UCSD-AML1 (cell line): ENCODE results near the gene PCP4.

Experiments
- DNase-seq: peaks from one replicate; lab custom pipeline; 2025; ENCODE audit not compliant: unreplicated experiment; lab: John Stamatoyannopoulos, UW

The PCP4 gene

DNA sequence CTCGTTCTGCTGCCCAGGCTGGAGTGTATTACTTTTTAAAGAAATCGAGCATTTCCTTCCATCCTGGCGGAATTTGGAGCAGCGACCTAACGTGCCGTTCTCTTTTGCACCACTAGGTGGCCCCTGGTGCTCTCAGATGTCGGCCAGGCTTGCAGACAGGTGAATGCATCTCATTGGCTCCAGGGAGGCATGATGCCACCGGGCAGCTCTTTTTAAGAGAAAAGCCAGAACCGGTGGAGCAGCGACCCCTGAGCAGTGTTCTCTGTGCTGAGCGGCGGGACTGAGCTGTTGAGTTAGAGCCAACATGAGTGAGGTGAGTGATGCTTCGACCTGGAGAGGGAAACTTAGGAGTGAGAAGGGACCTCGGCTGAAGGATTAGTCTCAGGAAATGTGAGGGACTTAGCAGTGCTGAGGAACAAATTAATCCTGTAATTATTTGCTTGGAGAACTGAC, at the start of gene PCP4:
TSS of gene PCP4 (plus strand) at position 241 of the 453 bp plus-strand sequence. CDS start at position 305, 64 bp downstream.
- peak; percentile 30 for DNase-seq

DNA sequence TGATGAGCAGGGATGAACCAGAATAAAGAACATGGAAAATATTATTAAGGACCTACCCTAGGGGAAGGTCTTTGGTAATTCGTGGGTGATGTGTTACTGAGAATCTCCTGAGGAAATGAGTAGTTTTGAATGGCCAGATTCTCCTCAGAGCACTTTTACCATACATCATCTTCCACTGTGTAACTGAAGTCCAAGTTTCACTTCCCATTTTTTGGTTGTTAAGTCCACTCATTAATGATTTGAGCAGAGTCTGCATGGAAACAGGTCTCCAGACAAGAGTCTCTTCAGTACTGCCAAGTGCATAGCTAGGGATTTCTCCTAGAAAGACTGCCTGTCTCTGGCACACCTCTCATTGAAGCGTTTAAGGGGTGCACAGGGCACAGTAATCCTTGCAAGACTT, 48.7 kb upstream of the PCP4 start:
- DNase-seq, result no peak

DNA sequence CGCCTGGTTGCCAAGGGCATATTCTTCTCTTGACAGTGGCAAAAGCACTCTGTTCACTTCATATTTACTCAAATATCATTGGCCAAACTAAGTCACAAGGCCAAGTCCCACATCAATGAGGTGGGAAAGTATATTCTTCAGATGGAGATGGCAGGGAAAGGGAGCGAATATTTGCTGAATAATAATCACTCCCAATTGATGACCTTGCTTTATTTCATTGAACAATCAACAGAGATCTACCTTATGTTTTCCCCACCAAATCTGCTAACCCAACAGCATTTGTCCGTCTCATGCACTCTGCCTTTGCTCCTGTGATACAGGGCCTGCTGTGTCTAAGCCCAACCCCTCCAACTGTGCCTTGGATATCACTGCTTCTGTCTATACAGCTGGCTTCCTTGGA, 45.2 kb upstream of the PCP4 start:
- DNase-seq, result no peak

DNA sequence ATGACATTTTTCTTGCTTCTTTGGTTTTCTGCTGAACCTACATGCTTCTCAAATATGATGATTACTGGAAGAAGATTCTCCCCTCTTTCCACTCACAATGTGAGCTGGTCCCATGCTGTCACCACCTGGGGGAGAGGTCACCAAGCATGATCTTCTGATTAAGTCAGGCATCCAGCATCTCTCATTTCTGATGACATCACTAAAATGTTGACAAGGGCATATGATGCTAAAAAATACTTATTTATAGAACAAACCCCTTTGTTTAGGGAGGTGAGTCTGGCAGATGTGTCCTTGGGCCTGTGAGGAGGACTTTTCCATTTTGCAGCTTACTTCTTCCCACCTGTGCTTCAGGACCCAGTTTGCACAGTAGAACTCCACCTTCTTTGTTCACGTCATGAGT, 42.0 kb upstream of the PCP4 start:
- DNase-seq, result no peak

DNA sequence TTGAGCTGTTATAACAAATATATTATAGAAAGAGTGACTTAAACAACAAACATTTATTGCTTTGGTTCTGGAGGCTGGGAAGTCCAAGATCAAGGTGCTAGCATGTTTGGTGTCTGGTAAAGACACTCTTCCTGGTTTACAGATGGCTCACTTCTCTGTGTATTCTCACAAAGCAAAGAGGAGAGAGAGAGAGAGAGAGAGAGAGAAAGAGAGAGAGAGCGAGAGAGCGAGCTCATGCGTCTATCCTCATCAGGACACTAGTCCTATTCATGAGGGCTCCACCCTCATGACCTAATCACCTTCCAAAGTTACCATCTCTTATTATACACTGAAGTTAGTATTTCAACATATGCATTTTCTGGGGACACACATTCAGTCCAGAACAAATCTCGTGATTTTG, 32.7 kb upstream of the PCP4 start:
- DNase-seq, result no peak

- no peak for DNase-seq
These were observed 29.3 kb upstream of the PCP4 start for GRCh38 chr21:39837861-39838359.

DNA sequence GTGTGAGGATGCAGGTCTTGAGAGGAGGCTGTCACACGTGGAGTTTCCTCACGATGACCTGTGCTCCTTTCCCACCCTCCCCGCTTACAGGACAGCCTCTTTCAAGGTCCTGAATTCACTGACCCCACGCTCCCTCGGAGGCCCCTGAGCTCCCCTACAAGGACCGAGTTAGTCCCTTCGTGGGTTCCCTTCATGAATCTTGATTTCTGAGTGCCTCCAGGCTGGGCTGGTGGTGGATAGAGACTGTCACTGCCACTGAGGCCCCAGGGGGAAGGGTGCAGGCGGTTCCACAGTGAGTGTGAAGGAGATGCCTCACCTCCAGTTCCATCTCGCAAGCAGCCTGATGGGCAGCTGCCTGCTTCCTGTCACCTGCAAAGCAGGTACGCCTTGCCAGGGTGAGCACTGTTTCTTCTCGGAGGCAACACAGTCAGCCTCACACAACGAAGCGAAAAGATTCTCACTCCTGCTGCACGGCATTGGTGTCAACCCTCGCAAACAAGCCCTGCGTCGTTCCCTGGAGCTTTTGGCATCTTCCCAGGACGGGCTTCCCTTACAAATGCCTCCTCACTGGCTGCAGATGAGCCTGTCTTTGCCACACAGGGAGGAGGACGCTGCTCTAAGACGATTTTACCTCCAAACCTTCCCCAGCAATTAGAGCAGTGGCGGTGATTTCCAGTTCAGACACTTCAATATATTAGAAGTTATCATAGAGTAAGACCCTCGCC, 26.7 kb upstream of the PCP4 start:
- DNase-seq, result no peak

DNA sequence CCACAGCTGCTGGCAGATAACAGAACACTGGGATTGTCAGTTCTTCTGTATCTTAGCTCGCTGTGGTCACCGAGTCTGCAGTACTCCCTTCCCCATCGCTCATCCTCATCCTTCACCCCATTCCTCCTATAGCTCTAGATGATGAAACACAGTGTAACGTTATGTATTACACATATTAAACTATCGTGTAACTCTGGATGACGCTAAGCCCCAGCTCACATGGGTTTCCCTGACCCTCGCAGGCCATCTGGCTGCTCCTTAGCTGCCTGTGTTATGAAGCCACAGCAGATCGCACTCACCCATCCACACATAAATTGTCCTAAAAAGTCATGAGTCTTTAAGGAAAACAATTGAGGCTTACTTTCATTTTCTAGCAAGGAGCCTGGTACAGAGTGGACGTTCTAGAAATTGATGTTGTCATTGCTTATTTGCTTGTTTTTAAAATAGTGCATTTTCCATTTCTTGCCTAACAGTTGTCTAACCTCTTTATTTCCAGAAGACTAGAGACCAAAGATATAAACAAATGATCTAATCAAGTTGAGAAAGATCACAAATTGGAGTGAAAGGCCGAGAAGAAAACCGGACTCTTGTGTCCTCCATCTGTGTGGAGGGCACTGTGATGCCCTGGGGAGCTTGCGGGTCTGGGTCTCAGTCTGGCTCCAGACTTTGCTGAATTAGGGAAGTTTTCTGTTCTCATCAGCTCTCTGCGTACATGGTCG, 24.3 kb upstream of the PCP4 start:
- DNase-seq, result no peak

DNA sequence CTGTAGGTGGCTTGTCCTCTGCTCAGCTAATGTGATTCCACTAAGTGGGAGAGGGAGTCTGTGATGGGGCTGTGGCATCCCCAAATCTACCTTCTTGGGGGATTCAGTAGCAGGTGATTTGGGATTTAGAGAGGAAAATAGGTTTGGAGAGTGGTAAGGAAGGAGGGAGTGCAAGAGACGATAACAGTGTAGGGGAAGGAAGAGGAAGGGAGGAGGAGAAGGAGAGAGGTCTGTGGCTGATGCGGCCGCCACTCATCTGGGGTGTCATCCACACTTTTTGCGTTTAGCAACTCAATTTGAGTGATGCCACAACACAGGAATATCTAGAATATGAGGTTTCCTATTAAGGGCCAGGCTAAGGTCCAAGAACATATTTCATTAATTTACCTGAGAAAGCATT, 23.8 kb upstream of the PCP4 start:
- DNase-seq, result no peak

DNA sequence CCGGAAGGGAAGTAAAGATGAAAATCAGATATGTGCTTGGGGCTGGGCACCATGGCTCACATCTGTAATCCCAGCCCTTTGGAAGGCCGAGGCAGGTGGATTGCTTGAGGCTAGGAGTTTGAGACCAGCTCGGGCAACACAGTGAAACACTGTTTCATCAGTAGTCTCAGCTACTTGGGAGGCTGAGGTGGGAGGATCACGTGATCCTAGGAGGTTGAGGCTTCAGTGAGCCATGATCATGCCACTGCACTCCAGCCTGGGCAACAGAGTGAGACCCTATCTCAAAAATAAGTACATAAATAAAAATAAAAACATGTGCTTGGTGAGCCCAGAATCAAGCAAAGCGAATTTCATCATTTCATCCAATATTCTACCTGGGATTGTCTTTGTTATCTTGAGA, 23.3 kb upstream of the PCP4 start:
- DNase-seq, result no peak

DNA sequence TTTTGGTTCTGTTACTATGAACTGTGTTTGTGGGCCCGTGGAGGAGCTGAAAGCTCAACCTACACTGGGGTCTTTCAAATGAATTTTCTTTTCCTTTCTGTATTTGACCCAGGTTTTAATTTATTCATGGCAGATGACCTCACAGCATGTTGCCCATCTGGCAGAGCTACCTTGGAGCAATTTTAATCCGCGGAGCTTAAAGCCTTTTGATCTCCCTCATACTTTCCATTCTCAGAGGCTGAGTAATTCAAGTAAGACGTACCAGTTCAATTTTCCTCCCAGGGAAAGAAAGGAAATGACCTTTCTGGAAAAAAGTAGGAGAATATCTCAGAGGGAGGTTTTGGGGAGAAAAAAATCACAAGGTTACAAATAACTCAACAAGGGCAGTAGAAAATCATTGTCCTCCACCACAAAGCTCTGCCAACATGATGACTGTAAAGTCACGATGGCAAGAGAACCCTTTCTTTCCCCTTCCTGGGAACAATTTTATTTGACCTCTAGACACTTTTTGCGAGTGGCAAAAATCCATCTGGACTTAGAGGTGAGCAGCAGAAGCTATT, 21.6 kb upstream of the PCP4 start:
- no peak for DNase-seq

- no peak for DNase-seq
These were observed 19.4 kb upstream of the PCP4 start for GRCh38 chr21:39847877-39848276.

DNA sequence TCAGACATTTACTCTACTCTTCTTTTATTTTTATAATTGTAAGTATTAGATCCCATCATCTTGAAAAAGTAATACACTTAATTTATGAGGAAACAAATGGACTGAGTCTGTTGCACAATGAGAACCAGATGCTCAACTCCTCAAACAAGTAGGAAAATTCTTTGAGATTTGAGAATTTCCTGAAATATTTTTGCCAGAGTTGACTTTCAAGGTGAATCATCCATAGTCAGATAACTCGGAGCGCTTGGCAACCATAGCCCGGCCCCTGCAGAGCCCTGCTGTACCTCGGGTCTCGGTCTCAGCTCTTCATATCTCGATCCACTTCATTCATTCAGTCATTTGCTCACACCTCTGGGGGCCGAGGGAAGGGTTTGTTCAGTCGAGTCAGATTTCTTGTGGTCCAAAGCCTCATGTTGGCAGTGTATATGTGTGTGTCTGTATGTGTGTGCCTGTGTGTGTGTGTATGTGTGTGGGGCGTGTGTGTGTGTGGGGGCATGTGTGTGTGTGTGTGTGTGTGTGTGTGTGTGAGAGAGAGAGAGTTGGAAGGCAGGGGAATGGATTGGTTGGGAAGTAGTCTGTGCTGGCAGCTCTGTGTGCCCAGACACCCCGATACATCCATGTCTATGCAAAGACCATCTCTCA, 18.1 kb upstream of the PCP4 start:
- no peak for DNase-seq

DNA sequence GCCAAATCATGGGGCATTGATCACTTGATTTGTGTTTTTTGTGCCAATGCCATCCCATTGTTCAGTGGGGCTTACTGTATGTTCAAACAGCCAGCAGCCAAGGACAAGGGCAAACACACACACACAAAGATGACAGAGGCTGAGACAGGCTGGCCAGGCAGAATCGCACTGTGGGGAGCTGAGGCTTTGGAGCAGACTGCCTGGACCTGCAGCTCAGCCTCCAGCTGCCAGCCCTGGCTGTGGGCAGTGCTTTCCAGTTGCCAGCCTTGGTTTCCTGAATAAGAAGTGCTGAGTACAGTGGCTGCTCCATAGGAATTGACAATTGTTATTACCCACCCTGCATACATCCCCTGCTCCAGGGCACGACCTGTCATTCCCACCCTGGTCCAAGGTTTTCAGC, 16.9 kb upstream of the PCP4 start:
- DNase-seq, result no peak

GRCh38 chr21:39851002-39851618, 16.1 kb upstream of the PCP4 start:
- DNase-seq, result no peak

- DNase-seq, result no peak
These were observed 15.1 kb upstream of the PCP4 start for GRCh38 chr21:39852021-39852721.

GRCh38 chr21:39852726-39853500, 14.3 kb upstream of the PCP4 start:
- no peak for DNase-seq

GRCh38 chr21:39854572-39854971, 12.7 kb upstream of the PCP4 start:
- no peak for DNase-seq

DNA sequence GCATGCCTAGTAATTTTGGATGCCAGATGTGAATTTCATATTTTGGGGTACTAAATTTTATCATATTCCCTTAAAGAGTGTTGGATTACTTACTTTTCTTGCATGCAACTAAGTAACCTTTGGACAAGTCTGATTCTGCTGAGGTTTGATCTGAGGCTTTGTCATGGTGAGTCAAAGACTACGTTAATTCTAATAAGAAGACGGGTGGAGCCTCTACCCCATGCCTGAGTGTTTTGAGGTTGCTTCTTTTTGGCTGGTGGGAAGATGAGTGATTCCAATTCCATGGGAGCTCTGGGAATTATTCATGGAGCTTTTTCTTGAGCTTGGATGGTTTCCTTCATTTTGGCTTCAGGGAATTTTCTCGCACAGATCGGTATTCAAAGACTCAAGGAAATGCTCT, 11.6 kb upstream of the PCP4 start:
- no peak for DNase-seq

- no peak for DNase-seq
These were observed 6.6 kb upstream of the PCP4 start for GRCh38 chr21:39860600-39860999.
